Trophoblast cell (in vitro differentiated cells and primary cell): Measurements from ENCODE around the gene SUFU. TPM values are rescaled to one million over a fixed set of nuclear protein-coding genes. Genes with fewer than 3 reads are reported as not detected.
"Not testable (repeated sequence)": the region's sequence is repeated elsewhere in the genome, so short reads cannot be mapped to it uniquely, and the experiment has no call there.

Source experiments
- DNase-seq, 2 donors: peaks; one replicate each; pipeline ENCODE4 v3.0.0-alpha.2; 2016
- H2AFZ ChIP-seq: 2 replicates; pipeline ENCODE4 v1.6.1; 2013; ENCODE audit warnings: low read length, moderate library complexity, mild to moderate bottlenecking; ENCODE audit not compliant: insufficient read depth, poor library complexity
- H2AK5ac ChIP-seq: 2 replicates; pipeline ENCODE4 v1.6.1; 2013; ENCODE audit warnings: mild to moderate bottlenecking, low read length
- H2BK120ac ChIP-seq: 2 replicates; pipeline ENCODE4 v1.6.1; 2013; ENCODE audit warnings: low read length, mild to moderate bottlenecking, moderate library complexity; ENCODE audit not compliant: insufficient read depth, poor library complexity
- H2BK12ac ChIP-seq: 2 replicates; pipeline ENCODE4 v1.6.1; 2013; ENCODE audit warnings: mild to moderate bottlenecking, low read length, moderate library complexity
- H2BK5ac ChIP-seq: 2 replicates; pipeline ENCODE4 v1.6.1; 2013; ENCODE audit warnings: low read length, low read depth, moderate library complexity, mild to moderate bottlenecking; ENCODE audit not compliant: poor library complexity
- H3K14ac ChIP-seq: 2 replicates; pipeline ENCODE4 v1.6.1; 2013; ENCODE audit warnings: mild to moderate bottlenecking, low read length
- H3K18ac ChIP-seq: 2 replicates; pipeline ENCODE4 v1.6.1; 2013; ENCODE audit warnings: mild to moderate bottlenecking, low read length
- H3K23ac ChIP-seq: 2 replicates; pipeline ENCODE4 v1.6.1; 2013; ENCODE audit warnings: low read length
- H3K27ac ChIP-seq: 2 replicates; pipeline ENCODE4 v1.5.1; 2013; ENCODE audit warnings: low read depth, mild to moderate bottlenecking, inconsistent platforms, low read length, moderate library complexity
- H3K27me3 ChIP-seq: 2 replicates; pipeline ENCODE4 v1.6.1; 2013; ENCODE audit warnings: inconsistent platforms, mild to moderate bottlenecking, low read length, moderate library complexity; ENCODE audit not compliant: insufficient read depth
- H3K36me3 ChIP-seq, 2 experiments: 1 replicate in 1 of 2; 2 replicates in 1 of 2; pipeline ENCODE4 v1.6.1; 2013; ENCODE audit warnings: low read length in 2 of 2, mild to moderate bottlenecking in 2 of 2, moderate library complexity in 1 of 2; ENCODE audit not compliant: insufficient read depth in 2 of 2, control insufficient read depth in 1 of 2
- H3K4ac ChIP-seq: 2 replicates; pipeline ENCODE4 v1.6.1; 2013; ENCODE audit warnings: low read depth, mild to moderate bottlenecking, low read length, moderate library complexity
- H3K4me1 ChIP-seq, 2 experiments: 1 replicate in 1 of 2; 2 replicates in 1 of 2; pipeline ENCODE4 v1.6.1; 2013; ENCODE audit warnings: low read length in 2 of 2, mild to moderate bottlenecking in 2 of 2, moderate library complexity in 1 of 2; ENCODE audit not compliant: insufficient read depth in 2 of 2, control insufficient read depth in 1 of 2
- H3K4me2 ChIP-seq: 2 replicates; pipeline ENCODE4 v1.6.1; 2013; ENCODE audit warnings: inconsistent platforms, mild to moderate bottlenecking, low read length, moderate library complexity
- H3K4me3 ChIP-seq: 2 replicates; pipeline ENCODE4 v1.5.1; 2013; ENCODE audit warnings: mild to moderate bottlenecking, low read depth, low read length, inconsistent platforms
- H3K79me1 ChIP-seq: one replicate; pipeline ENCODE4 v1.6.1; 2013; ENCODE audit warnings: low read length
- H3K79me2 ChIP-seq: 2 replicates; pipeline ENCODE4 v1.6.1; 2013; ENCODE audit warnings: low read length, mild to moderate bottlenecking; ENCODE audit not compliant: control insufficient read depth, insufficient read depth, poor library complexity
- H3K9ac ChIP-seq: 2 replicates; pipeline ENCODE4 v1.6.1; 2013; ENCODE audit warnings: mild to moderate bottlenecking, low read length
- H3K9me3 ChIP-seq: 2 replicates; pipeline ENCODE4 v1.6.1; 2013; ENCODE audit warnings: low read depth, mild to moderate bottlenecking, control low read depth, inconsistent platforms, low read length; ENCODE audit not compliant: insufficient read depth
- H4K12ac ChIP-seq: 2 replicates; pipeline ENCODE4 v1.6.1; 2013; ENCODE audit warnings: low read depth, mild to moderate bottlenecking, low read length, moderate library complexity
- H4K8ac ChIP-seq: 2 replicates; pipeline ENCODE4 v1.6.1; 2013; ENCODE audit warnings: low read depth, mild to moderate bottlenecking, low read length, moderate library complexity
- H4K91ac ChIP-seq: one replicate; pipeline ENCODE4 v1.6.1; 2013; ENCODE audit warnings: low read depth, mild to moderate bottlenecking, low read length, moderate library complexity
- WGBS: extraction: QIAGEN DNeasy Blood & Tissue Kit; methylation state at CpG from one replicate; pipeline ENCODE4 v1.1.7; 2013; ENCODE audit warnings: missing lambda C conversion rate; ENCODE audit not compliant: insufficient read length, insufficient coverage; ENCODE audit errors: extremely low coverage; 5-methylcytosine and 5-hydroxymethylcytosine counted together
- polyA plus RNA-seq: library from polyadenylated mRNA; stranded (reverse); fragments of 200-250 nt; gene quantifications from 2 replicates; pipeline ENCODE4 v1.2.3, GENCODE V29; 2013

The SUFU gene
- polyA plus RNA-seq, result 13.3 and 14.2 TPM in 2 replicates

DNA sequence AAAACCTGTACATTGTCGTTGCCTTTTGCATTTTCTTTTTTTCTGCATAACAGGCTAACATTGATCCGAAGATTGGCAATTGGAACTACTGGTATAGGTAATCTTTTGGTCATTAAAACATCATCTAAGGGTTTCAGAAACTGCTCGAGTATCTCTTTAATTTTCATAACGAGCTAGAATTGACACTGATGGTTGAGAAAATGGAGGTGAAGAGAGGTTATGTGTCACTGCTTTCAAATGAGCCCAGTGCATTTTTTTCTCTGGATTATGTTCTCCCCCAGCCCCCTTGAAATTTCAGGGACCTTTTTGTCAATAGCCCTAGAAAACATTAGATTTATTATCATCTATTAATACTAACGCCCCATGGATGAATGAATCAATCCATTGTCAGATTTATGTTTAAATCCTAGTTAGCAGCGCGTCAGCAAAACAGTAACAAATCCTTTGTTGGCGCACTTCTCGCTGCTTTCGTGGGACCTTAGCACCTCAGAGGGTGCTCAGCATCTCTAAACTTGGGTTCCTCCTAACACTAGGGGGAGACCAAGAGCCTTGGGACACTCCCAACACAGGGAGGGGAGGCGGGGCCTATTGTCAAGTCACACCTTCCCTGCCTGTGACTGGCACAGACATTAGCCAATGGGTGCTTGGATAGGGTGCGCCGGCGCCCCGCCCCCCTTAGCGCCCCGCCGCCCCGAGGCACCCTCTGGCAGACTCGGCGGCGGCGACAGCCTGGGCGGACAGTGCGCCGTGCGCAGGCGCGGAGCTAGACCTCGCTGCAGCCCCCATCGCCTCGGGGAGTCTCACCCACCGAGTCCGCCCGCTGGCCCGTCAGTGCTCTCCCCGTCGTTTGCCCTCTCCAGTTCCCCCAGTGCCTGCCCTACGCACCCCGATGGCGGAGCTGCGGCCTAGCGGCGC lies at the start of gene SUFU:
SUFU (plus strand) TSS at position 709 of the 915 bp plus-strand sequence; CDS start at position 890, 181 bp downstream.
- Histone ChIP-seq H3K9me3 (no peaks in the 10 kb centered on the region), H3K79me2 (peaks cover 23% of the 10 kb centered on the region), H3K27me3 (no peaks in the 10 kb centered on the region), H2BK12ac (peak within 1 kb of the TSS; percentile 8), H2BK120ac (peak within 1 kb of the TSS; percentile 84), H3K23ac (no peak within 1 kb of the TSS), H2AK5ac (peak within 1 kb of the TSS; percentile 67), H3K4ac (peak within 1 kb of the TSS; percentile 66), H2BK5ac (peak within 1 kb of the TSS; percentile 63), H3K36me3 (peaks cover 0 to 8% of the 10 kb centered on the region in 2 experiments), H4K12ac (peak within 1 kb of the TSS; percentile 91), H4K91ac (peak within 1 kb of the TSS; percentile 52), H3K18ac (peak within 1 kb of the TSS; percentile 36), H3K79me1 (peaks cover 13% of the 10 kb centered on the region), H3K4me2 (peak within 1 kb of the TSS; percentile 76), H3K27ac (peak within 1 kb of the TSS; percentile 40), H3K9ac (peak within 1 kb of the TSS; percentile 74), H3K14ac (peak within 1 kb of the TSS; percentile 60), H3K4me3 (peak within 1 kb of the TSS; percentile 96), H4K8ac (peak within 1 kb of the TSS; percentile 32), H2AFZ (peak within 1 kb of the TSS; percentile 77), H3K4me1 (peaks cover 3 to 8% of the 10 kb centered on the region in 2 experiments)
- peak; percentile 98 to 100 for DNase-seq
- WGBS, result no CpG with 5 or more reads among the region's 44 CpGs

DNA sequence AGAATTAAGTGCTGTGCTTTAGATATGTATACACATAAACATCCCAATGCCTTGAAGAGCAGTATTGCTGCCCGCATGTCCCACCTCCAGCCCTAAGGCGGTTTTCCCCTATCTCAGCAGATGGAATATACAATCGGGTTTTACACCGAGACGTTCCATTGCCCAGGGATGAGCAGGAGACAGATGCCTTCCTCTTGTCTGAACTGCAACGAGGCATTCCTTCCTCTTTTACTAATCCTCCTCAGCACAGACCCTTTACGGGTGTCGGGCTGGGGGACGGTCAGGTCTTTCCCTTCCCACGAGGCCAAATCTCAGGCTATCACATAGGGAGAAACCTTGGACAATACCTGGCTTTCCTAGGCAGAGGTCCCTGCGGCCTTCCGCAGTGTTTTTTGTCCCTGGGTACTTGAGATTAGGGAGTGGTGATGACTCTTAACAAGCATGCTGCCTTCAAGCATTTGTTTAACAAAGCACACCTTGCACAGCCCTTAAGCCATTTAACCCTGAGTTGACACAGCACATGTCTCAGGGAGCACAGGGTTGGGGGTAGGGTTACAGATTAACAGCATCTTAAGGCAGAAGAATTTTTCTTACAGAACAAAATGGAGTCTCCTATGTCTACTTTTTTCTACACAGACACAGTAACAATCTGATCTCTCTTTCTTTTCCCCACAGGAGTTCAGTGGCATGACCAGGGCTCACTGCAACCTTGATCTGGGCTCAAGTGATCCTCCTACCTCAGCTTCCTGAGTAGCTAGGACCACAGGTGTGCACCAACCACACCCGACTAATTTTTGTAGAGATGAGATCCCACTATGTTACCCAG lies 48.9 kb upstream of the SUFU start:
- no CpG with 5 or more reads among the region's 13 CpGs for WGBS
- not testable (repeated sequence) for H3K18ac ChIP-seq, H3K9me3 ChIP-seq, H3K36me3 ChIP-seq, H2BK120ac ChIP-seq, H3K23ac ChIP-seq, H3K27me3 ChIP-seq, H3K9ac ChIP-seq, H2AK5ac ChIP-seq, H2BK12ac ChIP-seq, H3K79me2 ChIP-seq, H3K4me2 ChIP-seq, H3K4me3 ChIP-seq, H4K8ac ChIP-seq, H2AFZ ChIP-seq, H3K14ac ChIP-seq, H4K12ac ChIP-seq, H3K4ac ChIP-seq
- peak overlapping the region; percentile 69 for H3K27ac ChIP-seq
- peak overlapping the region; percentile 22 for H2BK5ac ChIP-seq
- H3K4me1 ChIP-seq, result peaks cover 6 to 12% of the 10 kb centered on the region in 2 experiments
- DNase-seq, result peak; percentile 87 to 92
- H4K91ac ChIP-seq, result peak overlapping the region; percentile 41
- peaks cover 21% of the 10 kb centered on the region for H3K79me1 ChIP-seq

DNA sequence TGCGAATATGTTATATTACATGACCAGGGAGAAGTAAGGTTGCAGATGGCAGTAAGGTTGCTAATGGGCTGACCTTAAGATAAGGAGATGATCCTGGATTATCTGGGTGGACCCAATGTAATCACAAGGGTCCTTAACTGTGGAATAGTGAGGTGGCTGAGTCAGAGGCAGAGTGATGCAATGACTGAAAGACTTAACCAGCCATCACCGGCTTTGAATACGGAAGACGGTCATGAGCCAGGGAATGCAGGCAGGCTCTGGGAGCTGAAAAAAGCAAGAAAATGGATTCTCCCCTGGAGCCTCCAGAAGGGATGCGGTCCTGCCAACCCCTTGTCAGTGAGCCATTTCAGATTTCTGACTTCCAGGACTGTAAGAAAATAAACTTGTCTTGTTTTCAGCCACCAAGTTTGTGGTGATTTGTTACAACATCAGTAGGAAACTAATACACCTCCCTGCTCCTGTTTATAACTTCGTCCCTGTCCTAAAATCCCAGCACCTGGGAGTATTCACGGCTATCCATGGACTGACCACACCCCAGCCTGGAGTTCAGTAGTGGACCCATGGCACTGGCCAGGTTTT lies 47.8 kb upstream of the SUFU start:
- Histone ChIP-seq H3K27me3 (no peaks in the 10 kb centered on the region), H3K4me3 (no peak overlapping the region), H3K27ac (peak overlapping the region; percentile 60), H3K18ac (no peak overlapping the region), H2BK5ac (no peak overlapping the region), H4K91ac (peak overlapping the region; percentile 65), H3K4me1 (peaks cover 11 to 16% of the 10 kb centered on the region in 2 experiments), H4K8ac (peak overlapping the region; percentile 16), H2BK120ac (peak overlapping the region; percentile 91), H3K14ac (peak overlapping the region; percentile 52), H3K9ac (no peak overlapping the region), H3K4ac (no peak overlapping the region), H2BK12ac (no peak overlapping the region), H3K36me3 (peaks cover 5 to 6% of the 10 kb centered on the region in 2 experiments), H4K12ac (no peak overlapping the region), H3K79me1 (peaks cover 14% of the 10 kb centered on the region), H3K4me2 (no peak overlapping the region), H3K23ac (no peak overlapping the region), H3K9me3 (peaks cover 1% of the 10 kb centered on the region), H2AFZ (no peak overlapping the region), H2AK5ac (no peak overlapping the region), H3K79me2 (peaks cover 3% of the 10 kb centered on the region)
- DNase-seq, result peak; percentile 77 to 86
- no CpG with 5 or more reads among the region's 7 CpGs for WGBS

DNA sequence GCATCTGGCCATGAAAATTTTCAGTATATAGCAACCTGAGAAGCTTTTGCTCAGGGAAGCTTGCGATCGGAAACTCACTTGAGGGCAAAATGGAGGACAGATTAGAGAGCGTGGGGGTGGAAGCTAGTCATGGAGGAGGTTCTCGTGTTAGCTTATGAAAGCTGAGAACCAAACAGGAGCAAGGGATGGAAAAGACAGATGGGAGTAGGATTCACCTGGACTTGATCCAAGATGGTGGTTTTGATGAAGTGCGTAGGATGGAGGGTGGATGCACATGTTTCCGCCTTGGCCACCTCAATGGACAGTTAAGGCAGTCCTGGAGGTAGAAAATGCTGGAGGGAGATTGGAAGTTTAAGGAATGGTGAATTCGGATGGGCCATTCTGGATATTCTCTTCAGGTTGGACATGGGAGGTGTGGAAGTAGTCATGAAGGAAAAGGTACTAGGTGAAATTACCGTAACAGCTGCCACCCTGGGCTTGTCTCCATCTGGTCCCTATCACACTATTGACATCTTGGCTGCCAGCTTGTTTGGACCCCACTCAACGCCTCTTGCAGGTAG lies 46.1 kb upstream of the SUFU start:
- no peak overlapping the region for H4K91ac ChIP-seq
- WGBS, result no CpG with 5 or more reads among the region's 9 CpGs

More for the DNA sequence above, 46.1 kb upstream of the SUFU start:
- H3K4me3 ChIP-seq, result no peak overlapping the region
- H4K8ac ChIP-seq, result no peak overlapping the region
- H3K36me3 ChIP-seq, result peaks cover 2 to 5% of the 10 kb centered on the region in 2 experiments
- no peak overlapping the region for H3K9ac ChIP-seq
- H3K18ac ChIP-seq, result no peak overlapping the region
- H2BK5ac ChIP-seq, result no peak overlapping the region
- no peak overlapping the region for H3K14ac ChIP-seq
- H3K4ac ChIP-seq, result no peak overlapping the region
- H3K9me3 ChIP-seq, result peaks cover 1% of the 10 kb centered on the region
- H3K23ac ChIP-seq, result no peak overlapping the region
- peaks cover 3% of the 10 kb centered on the region for H3K79me2 ChIP-seq
- H3K4me1 ChIP-seq, result peaks cover 14 to 18% of the 10 kb centered on the region in 2 experiments
- H4K12ac ChIP-seq, result no peak overlapping the region
- H3K4me2 ChIP-seq, result no peak overlapping the region
- H3K27me3 ChIP-seq, result no peaks in the 10 kb centered on the region
- no peak for DNase-seq
- no peak overlapping the region for H2BK12ac ChIP-seq
- no peak overlapping the region for H3K27ac ChIP-seq
- H2AK5ac ChIP-seq, result no peak overlapping the region
- H3K79me1 ChIP-seq, result peaks cover 13% of the 10 kb centered on the region
- no peak overlapping the region for H2BK120ac ChIP-seq
- H2AFZ ChIP-seq, result no peak overlapping the region
